HuH-7.5 (cell line): Measurements from ENCODE around the gene COL4A4.
"Not testable (repeated sequence)": the region's sequence is repeated elsewhere in the genome, so short reads cannot be mapped to it uniquely, and the experiment has no call there.

Source experiments
- DNase-seq: peaks from one replicate; pipeline ENCODE4 v3.0.0; 2011; ENCODE audit warnings: low spot score

COL4A4 gene

GRCh38 chr2:227106845-227107759, 56.9 kb downstream of the COL4A4 start:
- DNase-seq, result peak; percentile 15

GRCh38 chr2:227103583-227103982, 60.4 kb downstream of the COL4A4 start:
- no peak for DNase-seq

- DNase-seq, result no peak
Measured at GRCh38 chr2:227099340-227099739, 64.7 kb downstream of the COL4A4 start.

- DNase-seq, result no peak
Measured at GRCh38 chr2:227098162-227098515, 65.9 kb downstream of the COL4A4 start.

GRCh38 chr2:227097495-227098161, 66.4 kb downstream of the COL4A4 start:
- no peak for DNase-seq

GRCh38 chr2:227095346-227095745, 68.7 kb downstream of the COL4A4 start:
- DNase-seq, result no peak

GRCh38 chr2:227082286-227082685, 81.7 kb downstream of the COL4A4 start:
- no peak for DNase-seq

GRCh38 chr2:227079726-227080125, 84.3 kb downstream of the COL4A4 start:
- DNase-seq, result no peak

GRCh38 chr2:227065065-227065464, 98.9 kb downstream of the COL4A4 start:
- not testable (repeated sequence) for DNase-seq

- DNase-seq, result no peak
Measured at GRCh38 chr2:227058888-227059399, 105.1 kb downstream of the COL4A4 start.

GRCh38 chr2:227057743-227058447, 106.1 kb downstream of the COL4A4 start:
- no peak for DNase-seq

GRCh38 chr2:227057060-227057459, 106.9 kb downstream of the COL4A4 start:
- no peak for DNase-seq

- no peak for DNase-seq
Measured at GRCh38 chr2:227054006-227054405, 110.0 kb downstream of the COL4A4 start.

- no peak for DNase-seq
Measured at GRCh38 chr2:227052879-227053278, 111.1 kb downstream of the COL4A4 start.

GRCh38 chr2:227043981-227044380, 120.0 kb downstream of the COL4A4 start:
- DNase-seq, result no peak

- DNase-seq, result no peak
Measured at GRCh38 chr2:227038550-227039189, 125.3 kb downstream of the COL4A4 start.

- DNase-seq, result no peak
Measured at GRCh38 chr2:227036527-227036926, 127.5 kb downstream of the COL4A4 start.

- no peak for DNase-seq
Measured at GRCh38 chr2:227035711-227036367, 128.2 kb downstream of the COL4A4 start.

GRCh38 chr2:227033471-227034148, 130.4 kb downstream of the COL4A4 start:
- peak; percentile 35 for DNase-seq

- DNase-seq, result no peak
Measured at GRCh38 chr2:227031379-227031778, 132.6 kb downstream of the COL4A4 start.

- DNase-seq, result no peak
Measured at GRCh38 chr2:227030789-227031188, 133.2 kb downstream of the COL4A4 start.
